RPMI7951 (cell line): ENCODE measurements around the gene GRB10. TPM values are rescaled to one million over a fixed set of nuclear protein-coding genes. Genes with fewer than 3 reads are reported as not detected.
A peak's percentile ranks its signal among the peaks of the same experiment; 100 is the strongest.

Source experiments
- DNase-seq: peaks from one replicate; pipeline ENCODE4 v3.0.0-alpha.2; 2012; ENCODE audit warnings: low read depth
- total RNA-seq: library from RNA; depleted of rRNA; stranded (reverse); fragments of >200 nt; shearing (Covaris generic); gene quantifications from 2 replicates; pipeline ENCODE4 v1.2.3, GENCODE V29; 2014

The GRB10 gene
- total RNA-seq, 1 experiment from 2014 or later, result 51.7 TPM

GRCh38 chr7:50655490-50655889, 127.2 kb downstream of the GRB10 start:
- no peak for DNase-seq

GRCh38 chr7:50655020-50655419, 127.7 kb downstream of the GRB10 start:
- no peak for DNase-seq

- DNase-seq, result no peak
Measured at GRCh38 chr7:50653981-50654425, 128.7 kb downstream of the GRB10 start.

- peak; percentile 41 for DNase-seq
Measured at GRCh38 chr7:50653126-50653864, 129.4 kb downstream of the GRB10 start.

- DNase-seq, result no peak
Measured at GRCh38 chr7:50652400-50653125, 130.1 kb downstream of the GRB10 start.

- no peak for DNase-seq
Measured at GRCh38 chr7:50651271-50651989, 131.3 kb downstream of the GRB10 start.

- DNase-seq, result no peak
Measured at GRCh38 chr7:50650057-50650664, 132.5 kb downstream of the GRB10 start.

- DNase-seq, result no peak
Measured at GRCh38 chr7:50649259-50649885, 133.3 kb downstream of the GRB10 start.

- peak; percentile 30 for DNase-seq
Measured at GRCh38 chr7:50648570-50649169, 134.0 kb downstream of the GRB10 start.

- no peak for DNase-seq
Measured at GRCh38 chr7:50648076-50648475, 134.6 kb downstream of the GRB10 start.

GRCh38 chr7:50647286-50647980, 135.3 kb downstream of the GRB10 start:
- no peak for DNase-seq

- DNase-seq, result no peak
Measured at GRCh38 chr7:50646069-50646468, 136.6 kb downstream of the GRB10 start.

GRCh38 chr7:50645186-50645585, 137.5 kb downstream of the GRB10 start:
- no peak for DNase-seq

GRCh38 chr7:50644586-50644985, 138.1 kb downstream of the GRB10 start:
- no peak for DNase-seq

GRCh38 chr7:50644114-50644513, 138.6 kb downstream of the GRB10 start:
- DNase-seq, result no peak

GRCh38 chr7:50641442-50642405, 141.0 kb downstream of the GRB10 start:
- peak; percentile 18 for DNase-seq

- DNase-seq, result no peak
Measured at GRCh38 chr7:50640779-50641178, 141.9 kb downstream of the GRB10 start.

- no peak for DNase-seq
Measured at GRCh38 chr7:50640256-50640655, 142.4 kb downstream of the GRB10 start.
